Breast epithelium (tissue), 4 donors: ENCODE data around the gene LAMA4. TPM values are rescaled to one million over a fixed set of nuclear protein-coding genes. Genes with fewer than 3 reads are reported as not detected.
A peak's percentile ranks its signal among the peaks of the same experiment; 100 is the strongest.

Experiments used
- DNase-seq, 2 donors: peaks; one replicate each; pipeline ENCODE4 v3.0.0-alpha.2; 2019; ENCODE audit warnings: low spot score in 2 of 2
- H3K27ac ChIP-seq, 2 donors: fragments of 200-600 bp; sonication (generic) in 1 of 2; one replicate each; pipeline ENCODE4 v1.5.1; 2016 to 2019; ENCODE audit warnings: mild to moderate bottlenecking in 1 of 2
- H3K27me3 ChIP-seq, 2 donors: fragments of 200-600 bp; sonication (generic) in 1 of 2; one replicate each; pipeline versions ENCODE4 v1.5.1 to v1.6.0; 2017 to 2019; ENCODE audit warnings: control low read depth in 1 of 2, mild to moderate bottlenecking in 1 of 2
- H3K36me3 ChIP-seq: fragments of 200-600 bp; one replicate; pipeline ENCODE4 v1.5.1; 2019
- H3K4me1 ChIP-seq, 2 donors: fragments of 200-600 bp; sonication (generic); one replicate each; pipeline ENCODE4 v1.5.1; 2016 to 2019; ENCODE audit warnings: control low read depth in 1 of 2
- H3K4me3 ChIP-seq, 3 donors: fragments of 200-600 bp; sonication (generic); 1 replicate in 2 of 3; 2 replicates in 1 of 3; pipeline ENCODE4 v1.5.1; 2016 to 2019; ENCODE audit warnings: mild to moderate bottlenecking in 3 of 3, moderate library complexity in 2 of 3
- H3K9me3 ChIP-seq, 2 donors: fragments of 200-600 bp; sonication (generic) in 1 of 2; one replicate each; pipeline ENCODE4 v1.5.1; 2016 to 2019; ENCODE audit warnings: control low read depth in 1 of 2
- CTCF ChIP-seq, 3 donors: fragments of 450-650 bp; IDR thresholded peaks; one replicate each; pipeline ENCODE4 v1.5.1; 2016 to 2017; ENCODE audit warnings: antibody characterized with exemption in 3 of 3, mild to moderate bottlenecking in 3 of 3, moderate library complexity in 3 of 3
- POLR2A ChIP-seq: fragments of 450-650 bp; IDR thresholded peaks from one replicate; pipeline ENCODE4 v1.6.1; 2016; ENCODE audit warnings: antibody characterized with exemption, mild to moderate bottlenecking, moderate library complexity
- POLR2AphosphoS5 ChIP-seq, 3 donors: sonication (generic); formaldehyde crosslinking; IDR thresholded peaks; one replicate each; pipeline ENCODE4 v1.6.1; 2017; ENCODE audit warnings: antibody characterized with exemption in 3 of 3
- intact Hi-C: fragments of 100-400 bp; cut with DNase I; formaldehyde crosslinking; loops from one replicate; pipeline ENCODE4 v1.15.1; 2023; ENCODE audit warnings: low total_unique reads
- total RNA-seq, 3 donors: library from RNA; depleted of rRNA; stranded (reverse); fragments of >200 nt; gene quantifications; one replicate each; pipeline ENCODE4 v1.1.0, GENCODE V29; 2016

LAMA4 gene
- total RNA-seq, 3 donors from 2014 or later = 54.0 to 142 (median 129) TPM

GRCh38 chr6:112266331-112266730 lies 12.0 kb upstream of the LAMA4 start:
- no peaks in the 10 kb centered on the region for H3K4me1 ChIP-seq
- no peak overlapping the region for H3K4me3 ChIP-seq
- no peaks in the 10 kb centered on the region for H3K27me3 ChIP-seq
- no peak for DNase-seq
- H3K9me3 ChIP-seq = no peaks in the 10 kb centered on the region
- intact Hi-C loops = no loop called here
- no peaks in the 10 kb centered on the region for H3K36me3 ChIP-seq
- no peak overlapping the region for H3K27ac ChIP-seq
- TF ChIP-seq CTCF (IDR thresholded peaks at IDR 0.05) (no peak), POLR2AphosphoS5 (IDR thresholded peaks at IDR 0.05) (no peak), POLR2A (no peak)

GRCh38 chr6:112259337-112259675 lies 4.9 kb upstream of the LAMA4 start:
- Histone ChIP-seq H3K4me3 (no peak overlapping the region), H3K4me1 (no peaks in the 10 kb centered on the region), H3K27me3 (no peaks in the 10 kb centered on the region), H3K27ac (no peak overlapping the region), H3K9me3 (no peaks in the 10 kb centered on the region), H3K36me3 (no peaks in the 10 kb centered on the region)
- DNase-seq = no peak
- TF ChIP-seq POLR2AphosphoS5 (IDR thresholded peaks at IDR 0.05) = no peak
- no peak for TF ChIP-seq CTCF (IDR thresholded peaks at IDR 0.05)
- intact Hi-C loops = loop anchor here (10.0 kb wide), 1 partner anchor 75 kb away; no protein-coding TSS in a partner anchor

GRCh38 chr6:112258642-112259336 lies 4.4 kb upstream of the LAMA4 start:
- intact Hi-C loops = loop anchor here (10.0 kb wide), 1 partner anchor 74 kb away; no protein-coding TSS in a partner anchor
- Histone ChIP-seq H3K4me1 (no peaks in the 10 kb centered on the region), H3K36me3 (no peaks in the 10 kb centered on the region), H3K4me3 (no peak overlapping the region), H3K27me3 (no peaks in the 10 kb centered on the region), H3K9me3 (no peaks in the 10 kb centered on the region), H3K27ac (no peak overlapping the region)
- DNase-seq = no peak
- no peak for TF ChIP-seq POLR2AphosphoS5 (IDR thresholded peaks at IDR 0.05)
- TF ChIP-seq POLR2A = no peak
- no peak for TF ChIP-seq CTCF (IDR thresholded peaks at IDR 0.05)

- Histone ChIP-seq H3K27ac (no peak overlapping the region), H3K9me3 (no peaks in the 10 kb centered on the region), H3K27me3 (no peaks in the 10 kb centered on the region), H3K4me3 (no peak overlapping the region), H3K4me1 (no peaks in the 10 kb centered on the region), H3K36me3 (no peaks in the 10 kb centered on the region)
- intact Hi-C loops = loop anchor here (10.0 kb wide), 1 partner anchor 73 kb away; no protein-coding TSS in a partner anchor
- no peak for DNase-seq
- TF ChIP-seq CTCF (IDR thresholded peaks at IDR 0.05) (no peak), POLR2AphosphoS5 (IDR thresholded peaks at IDR 0.05) (no peak), POLR2A (no peak)
Measured at GRCh38 chr6:112257178-112257855, 3.0 kb upstream of the LAMA4 start.

GRCh38 chr6:112254921-112255320 lies 554 bp upstream of the LAMA4 start:
- Histone ChIP-seq H3K4me1 (no peaks in the 10 kb centered on the region), H3K27me3 (no peaks in the 10 kb centered on the region), H3K36me3 (no peaks in the 10 kb centered on the region), H3K4me3 (peak overlapping the region; percentile 65 to 78 (median 72)), H3K27ac (peak overlapping the region; percentile 86 to 96), H3K9me3 (no peaks in the 10 kb centered on the region)
- intact Hi-C loops = loop anchor here (10.0 kb wide), 1 partner anchor 70 kb away; no protein-coding TSS in a partner anchor
- no peak for DNase-seq
- TF ChIP-seq POLR2AphosphoS5 (IDR thresholded peaks at IDR 0.05) = no peak
